ENCODE data around the gene CFAP299. TPM values are rescaled to one million over a fixed set of nuclear protein-coding genes. Genes with fewer than 3 reads are reported as not detected.

The CFAP299 gene
- total RNA-seq, 1 experiment from 2014 or later = not detected

DNA sequence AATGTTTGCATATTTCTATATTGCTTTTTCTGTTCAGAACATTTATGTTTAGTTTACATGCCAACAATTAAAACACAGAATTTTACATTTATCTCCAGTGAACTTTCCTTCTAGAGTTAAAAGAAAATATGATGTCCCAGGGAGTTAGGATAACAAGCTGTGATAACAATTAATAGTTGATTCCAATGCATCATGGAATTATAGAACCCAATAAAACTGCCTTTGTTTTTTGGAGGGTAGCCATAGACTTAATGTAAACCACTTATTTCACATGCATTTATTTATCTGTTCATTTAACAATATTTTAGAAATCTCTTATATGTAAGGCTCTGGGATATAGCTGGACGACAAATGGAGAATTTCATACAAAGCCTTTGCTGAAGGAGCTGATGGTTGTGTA is 180.0 kb downstream of the CFAP299 start:
- Histone ChIP-seq H3K4me3 (no peak overlapping the region), H2AFZ (no peak overlapping the region), H3K9me3 (ENCODE audit: insufficient read depth, low read depth) (no peaks in the 10 kb centered on the region), H3K4me1 (replicated peaks; ENCODE audit: insufficient read depth) (no peaks in the 10 kb centered on the region), H3K4me2 (no peak overlapping the region), H3K9me2 (ENCODE audit: insufficient read depth) (no peaks in the 10 kb centered on the region), H3K36me3 (ENCODE audit: low read depth) (no peaks in the 10 kb centered on the region), H3K27me3 (ENCODE audit: insufficient read depth, low read depth) (no peaks in the 10 kb centered on the region), H3K79me2 (ENCODE audit: low read depth) (no peaks in the 10 kb centered on the region), H3F3A (ENCODE audit: insufficient read depth, low read depth) (no peaks in the 10 kb centered on the region), H3K27ac (no peak overlapping the region), H4K20me1 (ENCODE audit: insufficient read depth) (no peaks in the 10 kb centered on the region)
- intact Hi-C loops (cut with micrococcal nuclease; ENCODE audit: unreplicated experiment) = no loop called here
- no TSS peak for BruUV-seq (replicated peaks)
- TF ChIP-seq EZH2 (IDR thresholded peaks at IDR 0.05; ENCODE audit: low read depth) = no peak
- TF ChIP-seq, protein P1, sequence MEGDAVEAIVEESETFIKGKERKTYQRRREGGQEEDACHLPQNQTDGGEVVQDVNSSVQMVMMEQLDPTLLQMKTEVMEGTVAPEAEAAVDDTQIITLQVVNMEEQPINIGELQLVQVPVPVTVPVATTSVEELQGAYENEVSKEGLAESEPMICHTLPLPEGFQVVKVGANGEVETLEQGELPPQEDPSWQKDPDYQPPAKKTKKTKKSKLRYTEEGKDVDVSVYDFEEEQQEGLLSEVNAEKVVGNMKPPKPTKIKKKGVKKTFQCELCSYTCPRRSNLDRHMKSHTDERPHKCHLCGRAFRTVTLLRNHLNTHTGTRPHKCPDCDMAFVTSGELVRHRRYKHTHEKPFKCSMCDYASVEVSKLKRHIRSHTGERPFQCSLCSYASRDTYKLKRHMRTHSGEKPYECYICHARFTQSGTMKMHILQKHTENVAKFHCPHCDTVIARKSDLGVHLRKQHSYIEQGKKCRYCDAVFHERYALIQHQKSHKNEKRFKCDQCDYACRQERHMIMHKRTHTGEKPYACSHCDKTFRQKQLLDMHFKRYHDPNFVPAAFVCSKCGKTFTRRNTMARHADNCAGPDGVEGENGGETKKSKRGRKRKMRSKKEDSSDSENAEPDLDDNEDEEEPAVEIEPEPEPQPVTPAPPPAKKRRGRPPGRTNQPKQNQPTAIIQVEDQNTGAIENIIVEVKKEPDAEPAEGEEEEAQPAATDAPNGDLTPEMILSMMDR (conservative IDR thresholded peaks at IDR 0.05) = no peak
- POLR2A ChIA-PET (ENCODE audit: unreplicated experiment) = no interaction called here
- DNase-seq = no peak
- CTCF ChIA-PET = no interaction called here

DNA sequence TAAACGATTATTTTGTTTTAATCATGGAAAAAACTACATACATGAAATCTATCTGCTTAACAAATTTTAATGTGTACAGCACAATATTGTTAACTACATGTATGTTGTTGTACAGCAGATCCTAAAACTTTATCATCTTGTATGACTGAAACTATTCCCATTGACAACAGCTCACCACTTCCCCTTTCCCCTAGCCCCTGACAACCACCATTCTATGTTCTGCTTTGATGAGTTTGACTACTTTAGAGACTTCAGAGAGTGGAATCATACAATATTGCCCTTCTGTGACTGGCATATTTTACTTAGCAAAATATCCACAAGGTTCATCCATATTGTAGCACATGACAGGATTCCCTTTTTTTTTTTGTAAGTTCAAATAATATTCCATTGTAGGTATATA is 185.9 kb downstream of the CFAP299 start:
- Histone ChIP-seq H3K4me3 (no peak overlapping the region), H3K4me2 (no peak overlapping the region), H3K79me2 (ENCODE audit: low read depth) (no peaks in the 10 kb centered on the region), H2AFZ (no peak overlapping the region), H3K9me3 (ENCODE audit: insufficient read depth, low read depth) (no peaks in the 10 kb centered on the region), H3K27me3 (ENCODE audit: insufficient read depth, low read depth) (no peaks in the 10 kb centered on the region), H3K9me2 (ENCODE audit: insufficient read depth) (no peaks in the 10 kb centered on the region), H3K36me3 (ENCODE audit: low read depth) (no peaks in the 10 kb centered on the region), H3F3A (ENCODE audit: insufficient read depth, low read depth) (no peaks in the 10 kb centered on the region), H3K4me1 (replicated peaks; ENCODE audit: insufficient read depth) (no peaks in the 10 kb centered on the region), H4K20me1 (ENCODE audit: insufficient read depth) (no peaks in the 10 kb centered on the region), H3K27ac (no peak overlapping the region)
- CTCF ChIA-PET = no interaction called here
- intact Hi-C loops (cut with micrococcal nuclease; ENCODE audit: unreplicated experiment) = no loop called here
- DNase-seq = no peak
- BruUV-seq (replicated peaks) = no TSS peak
- TF ChIP-seq, protein P1 (conservative IDR thresholded peaks at IDR 0.05) = no peak
- TF ChIP-seq EZH2 (IDR thresholded peaks at IDR 0.05; ENCODE audit: low read depth) = no peak
- POLR2A ChIA-PET (ENCODE audit: unreplicated experiment) = no interaction called here

DNA sequence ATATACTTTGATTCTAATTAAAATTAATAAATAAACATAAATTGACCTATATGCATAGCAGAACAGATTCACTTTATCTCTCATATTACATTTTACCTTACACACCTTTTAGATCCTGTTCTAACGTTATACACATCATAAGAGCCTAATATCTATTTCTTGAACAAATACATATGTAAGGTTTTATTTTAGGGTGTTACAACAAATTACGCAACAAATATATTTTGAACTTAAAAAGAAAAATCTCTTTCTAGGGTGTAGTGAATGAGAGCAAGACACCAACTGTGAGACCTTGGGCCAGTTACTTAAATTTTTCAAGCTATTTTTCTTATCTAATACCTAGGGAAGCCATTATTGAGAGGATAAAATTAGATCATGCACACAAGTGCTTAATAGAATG is 191.2 kb downstream of the CFAP299 start:
- no peaks in the 10 kb centered on the region for H3K4me1 ChIP-seq (replicated peaks; ENCODE audit: insufficient read depth)
- no peak for DNase-seq
- intact Hi-C loops (cut with micrococcal nuclease; ENCODE audit: unreplicated experiment) = no loop called here
- H3K79me2 ChIP-seq (ENCODE audit: low read depth) = no peaks in the 10 kb centered on the region
- H2AFZ ChIP-seq = no peak overlapping the region
- TF ChIP-seq EZH2 (IDR thresholded peaks at IDR 0.05; ENCODE audit: low read depth) = no peak
- TF ChIP-seq, protein P1 (conservative IDR thresholded peaks at IDR 0.05) = no peak
- H3K4me3 ChIP-seq = no peak overlapping the region
- H3K9me3 ChIP-seq (ENCODE audit: insufficient read depth, low read depth) = no peaks in the 10 kb centered on the region
- ChIA-PET CTCF (no interaction called here), POLR2A (ENCODE audit: unreplicated experiment) (no interaction called here)
- no peak overlapping the region for H3K27ac ChIP-seq
- no peak overlapping the region for H3K4me2 ChIP-seq
- no peaks in the 10 kb centered on the region for H3F3A ChIP-seq (ENCODE audit: insufficient read depth, low read depth)
- no peaks in the 10 kb centered on the region for H4K20me1 ChIP-seq (ENCODE audit: insufficient read depth)
- no peaks in the 10 kb centered on the region for H3K9me2 ChIP-seq (ENCODE audit: insufficient read depth)
- no peaks in the 10 kb centered on the region for H3K27me3 ChIP-seq (ENCODE audit: insufficient read depth, low read depth)
- BruUV-seq (replicated peaks) = no TSS peak
- H3K36me3 ChIP-seq (ENCODE audit: low read depth) = no peaks in the 10 kb centered on the region
